Suprapubic skin (tissue), 4 donors: ENCODE measurements around the gene MYZAP. TPM values are rescaled to one million over a fixed set of nuclear protein-coding genes. Genes with fewer than 3 reads are reported as not detected.

Source experiments
- DNase-seq, 2 donors: peaks; one replicate each; pipeline ENCODE4 v3.0.0-alpha.2; 2019; ENCODE audit warnings: low spot score in 2 of 2
- H3K27ac ChIP-seq: fragments of 200-600 bp; sonication (generic); one replicate; pipeline ENCODE4 v1.5.1; 2019
- H3K27me3 ChIP-seq: fragments of 200-600 bp; sonication (generic); one replicate; pipeline ENCODE4 v1.5.1; 2019
- H3K36me3 ChIP-seq: fragments of 200-600 bp; sonication (generic); one replicate; pipeline ENCODE4 v1.5.1; 2019
- H3K4me1 ChIP-seq: fragments of 200-600 bp; sonication (generic); one replicate; pipeline ENCODE4 v1.5.1; 2019
- H3K4me3 ChIP-seq: fragments of 200-600 bp; sonication (generic); one replicate; pipeline ENCODE4 v1.5.1; 2019; ENCODE audit warnings: mild to moderate bottlenecking
- H3K9me3 ChIP-seq: fragments of 200-600 bp; sonication (generic); one replicate; pipeline ENCODE4 v1.5.1; 2019
- CTCF ChIP-seq, 2 donors: fragments of 200-600 bp in 1 of 2; fragments of 450-650 bp in 1 of 2; sonication (generic) in 1 of 2; IDR thresholded peaks; one replicate each; pipeline ENCODE4 v1.5.1; 2016 to 2019; ENCODE audit warnings: antibody characterized with exemption in 2 of 2, mild to moderate bottlenecking in 1 of 2, moderate library complexity in 1 of 2
- EP300 ChIP-seq: sonication (generic); formaldehyde crosslinking; IDR thresholded peaks from one replicate; pipeline ENCODE4 v1.6.1; 2017; ENCODE audit warnings: antibody characterized with exemption
- POLR2A ChIP-seq, 2 donors: fragments of 450-650 bp; IDR thresholded peaks; one replicate each; pipeline ENCODE4 v1.6.1; 2017; ENCODE audit warnings: antibody characterized with exemption in 2 of 2, mild to moderate bottlenecking in 2 of 2, moderate library complexity in 2 of 2
- POLR2AphosphoS5 ChIP-seq, 3 donors: sonication (generic); formaldehyde crosslinking; IDR thresholded peaks; one replicate each; pipeline ENCODE4 v1.6.1; 2017; ENCODE audit warnings: antibody characterized with exemption in 3 of 3
- WGBS: methylation state at CpG from one replicate; pipeline ENCODE4 v1.1.5; 2018; 5-methylcytosine and 5-hydroxymethylcytosine counted together
- total RNA-seq, 4 donors: library from RNA; depleted of rRNA; stranded (reverse); fragments of >200 nt; gene quantifications; one replicate each; pipeline ENCODE4 v1.1.0, GENCODE V29; 2016

MYZAP gene
- total RNA-seq, 4 donors from 2014 or later = 8.6 to 14.9 (median 11.6) TPM

- no peak overlapping the region for H3K27ac ChIP-seq
- WGBS = 75% methylated on average over 4 of the region's 4 CpGs
- H3K4me1 ChIP-seq = no peaks in the 10 kb centered on the region
- DNase-seq = no peak
- H3K9me3 ChIP-seq = no peaks in the 10 kb centered on the region
- no peak for TF ChIP-seq POLR2AphosphoS5 (IDR thresholded peaks at IDR 0.05)
- no peak for TF ChIP-seq CTCF (IDR thresholded peaks at IDR 0.05)
- no peak for TF ChIP-seq EP300
- TF ChIP-seq POLR2A (IDR thresholded peaks at IDR 0.05) = no peak
- H3K4me3 ChIP-seq = no peak overlapping the region
- H3K36me3 ChIP-seq = no peaks in the 10 kb centered on the region
- peaks cover 3% of the 10 kb centered on the region for H3K27me3 ChIP-seq
These were observed 107.3 kb downstream of the MYZAP start for GRCh38 chr15:57698991-57699390.

- WGBS = 7% methylated on average over 2 of the region's 2 CpGs
- Histone ChIP-seq H3K27ac (no peak overlapping the region), H3K4me1 (peaks cover 18% of the 10 kb centered on the region), H3K4me3 (no peak overlapping the region), H3K9me3 (no peaks in the 10 kb centered on the region), H3K36me3 (no peaks in the 10 kb centered on the region), H3K27me3 (no peaks in the 10 kb centered on the region)
- TF ChIP-seq POLR2A (IDR thresholded peaks at IDR 0.05) (no peak), CTCF (IDR thresholded peaks at IDR 0.05) (no peak), POLR2AphosphoS5 (IDR thresholded peaks at IDR 0.05) (no peak), EP300 (no peak)
- no peak for DNase-seq
These were observed 111.7 kb downstream of the MYZAP start for GRCh38 chr15:57703387-57703786.

- no peak overlapping the region for H3K27ac ChIP-seq
- no peaks in the 10 kb centered on the region for H3K27me3 ChIP-seq
- 100% methylated on average over 3 of the region's 3 CpGs for WGBS
- DNase-seq = no peak
- H3K4me1 ChIP-seq = peaks cover 29% of the 10 kb centered on the region
- H3K9me3 ChIP-seq = no peaks in the 10 kb centered on the region
- TF ChIP-seq EP300 (no peak), POLR2AphosphoS5 (IDR thresholded peaks at IDR 0.05) (no peak), POLR2A (IDR thresholded peaks at IDR 0.05) (no peak), CTCF (IDR thresholded peaks at IDR 0.05) (no peak)
- peaks cover 5% of the 10 kb centered on the region for H3K36me3 ChIP-seq
- H3K4me3 ChIP-seq = no peak overlapping the region
These were observed 112.7 kb downstream of the MYZAP start for GRCh38 chr15:57704441-57704840.

- no peak for DNase-seq
- H3K27ac ChIP-seq = peak overlapping the region; percentile 96
- H3K9me3 ChIP-seq = no peaks in the 10 kb centered on the region
- H3K27me3 ChIP-seq = no peaks in the 10 kb centered on the region
- no peak for TF ChIP-seq POLR2A (IDR thresholded peaks at IDR 0.05)
- TF ChIP-seq EP300 = no peak
- no peak for TF ChIP-seq CTCF (IDR thresholded peaks at IDR 0.05)
- no peak for TF ChIP-seq POLR2AphosphoS5 (IDR thresholded peaks at IDR 0.05)
- peaks cover 38% of the 10 kb centered on the region for H3K4me1 ChIP-seq
- peaks cover 14% of the 10 kb centered on the region for H3K36me3 ChIP-seq
- H3K4me3 ChIP-seq = peak overlapping the region; percentile 99
- WGBS = 72% methylated on average over 12 of the region's 12 CpGs
These were observed 114.2 kb downstream of the MYZAP start for GRCh38 chr15:57705746-57706404.

GRCh38 chr15:57706405-57707209, 114.9 kb downstream of the MYZAP start, which contains the start of gene POLR2M:
Gene POLR2M, plus strand, starts transcription at chr15:57706714. Its CDS starts 129 bp downstream, at chr15:57706843.
- H3K4me1 ChIP-seq = peaks cover 38% of the 10 kb centered on the region
- peaks cover 22% of the 10 kb centered on the region for H3K36me3 ChIP-seq
- WGBS = 2% methylated on average over 22 of the region's 70 CpGs
- peak within 1 kb of the TSS; percentile 96 for H3K27ac ChIP-seq
- no peaks in the 10 kb centered on the region for H3K9me3 ChIP-seq
- H3K4me3 ChIP-seq = peak within 1 kb of the TSS; percentile 99
- H3K27me3 ChIP-seq = no peaks in the 10 kb centered on the region
- DNase-seq = peak; percentile 98
- TF ChIP-seq POLR2AphosphoS5 (IDR thresholded peaks at IDR 0.05) (peak in 1 of 3 donors; percentile 90), EP300 (no peak), POLR2A (IDR thresholded peaks at IDR 0.05) (peak in 1 of 2 donors; percentile 67), CTCF (IDR thresholded peaks at IDR 0.05) (no peak)
